OCI-LY3 (cell line): ENCODE data around the gene SPAM1.

Experiments used
- CTCF ChIP-seq: fragments of 200-600, 300-600 bp; sonication (generic); IDR thresholded peaks from 2 replicates; pipeline ENCODE4 v1.5.1; 2014; ENCODE audit warnings: antibody characterized with exemption, low read length, low read depth
- EZH2phosphoT487 ChIP-seq: fragments of 200-600 bp; shearing (Covaris generic); IDR thresholded peaks from 2 replicates; pipeline ENCODE4 v1.6.1; 2018; ENCODE audit warnings: antibody characterized with exemption, mixed run types, low read depth

GRCh38 chr7:123935436-123936381, 10.7 kb downstream of the SPAM1 start:
- no peak for TF ChIP-seq CTCF
- TF ChIP-seq EZH2phosphoT487, result no peak
